NCI-H2107 treated with DMSO at 0.1 percent for 48 hours (cell line): ENCODE measurements around the gene ITPRID2.

Source experiments
- DNase-seq: peaks from one replicate; lab custom pipeline; 2025; ENCODE audit not compliant: unreplicated experiment; lab: John Stamatoyannopoulos, UW

The ITPRID2 gene

GRCh38 chr2:181891258-181891965 is at the start of gene ITPRID2:
Gene ITPRID2 (plus strand): TSS chr2:181891730. CDS start chr2:181892067, 337 bp downstream.
- peak; percentile 19 for DNase-seq

- no peak for DNase-seq
These were observed 46.8 kb upstream of the ITPRID2 start for GRCh38 chr2:181844551-181845290.

- no peak for DNase-seq
These were observed 44.9 kb upstream of the ITPRID2 start for GRCh38 chr2:181846399-181847197.

- no peak for DNase-seq
These were observed 44.4 kb upstream of the ITPRID2 start for GRCh38 chr2:181847198-181847556.

- DNase-seq: no peak
These were observed 43.8 kb upstream of the ITPRID2 start for GRCh38 chr2:181847702-181848101.

- DNase-seq: no peak
These were observed 43.2 kb upstream of the ITPRID2 start for GRCh38 chr2:181848261-181848886.

- no peak for DNase-seq
These were observed 41.9 kb upstream of the ITPRID2 start for GRCh38 chr2:181849601-181850000.

- DNase-seq: no peak
These were observed 40.5 kb upstream of the ITPRID2 start for GRCh38 chr2:181850936-181851560.

- DNase-seq: no peak
These were observed 39.8 kb upstream of the ITPRID2 start for GRCh38 chr2:181851726-181852125.

- peak; percentile 51 for DNase-seq
These were observed 37.8 kb upstream of the ITPRID2 start for GRCh38 chr2:181853696-181854095.

- no peak for DNase-seq
These were observed 34.0 kb upstream of the ITPRID2 start for GRCh38 chr2:181857483-181857882.

- no peak for DNase-seq
These were observed 32.9 kb upstream of the ITPRID2 start for GRCh38 chr2:181858600-181858999.

GRCh38 chr2:181859123-181859522 is 32.4 kb upstream of the ITPRID2 start:
- no peak for DNase-seq

GRCh38 chr2:181859803-181860202 is 31.7 kb upstream of the ITPRID2 start:
- no peak for DNase-seq

- DNase-seq: no peak
These were observed 30.2 kb upstream of the ITPRID2 start for GRCh38 chr2:181861379-181861778.

- no peak for DNase-seq
These were observed 28.8 kb upstream of the ITPRID2 start for GRCh38 chr2:181862583-181863281.

GRCh38 chr2:181872178-181872577 is 19.4 kb upstream of the ITPRID2 start:
- DNase-seq: no peak

- no peak for DNase-seq
These were observed 14.9 kb upstream of the ITPRID2 start for GRCh38 chr2:181876614-181877063.

- DNase-seq: no peak
These were observed 14.3 kb upstream of the ITPRID2 start for GRCh38 chr2:181877181-181877664.

- no peak for DNase-seq
These were observed 13.1 kb upstream of the ITPRID2 start for GRCh38 chr2:181878448-181878847.
